Tibial artery (tissue), 4 donors: ENCODE results near the gene TFEB.

Experiments
- DNase-seq, 2 donors: peaks; one replicate each; pipeline ENCODE4 v3.0.0-alpha.2; 2019
- H3K27ac ChIP-seq, 2 donors: fragments of 200-600 bp; sonication (generic) in 1 of 2; 1 replicate in 1 of 2; 2 replicates in 1 of 2; pipeline ENCODE4 v1.5.1; 2018 to 2019; ENCODE audit warnings: mild to moderate bottlenecking in 1 of 2
- H3K27me3 ChIP-seq, 2 donors: fragments of 200-600 bp; sonication (generic) in 1 of 2; one replicate each; pipeline versions ENCODE4 v1.5.1 to v1.6.0; 2016 to 2019
- H3K36me3 ChIP-seq, 3 donors: fragments of 200-600 bp; sonication (generic) in 2 of 3; one replicate each; pipeline ENCODE4 v1.5.1; 2016 to 2019; ENCODE audit warnings: mild to moderate bottlenecking in 2 of 3
- H3K4me1 ChIP-seq, 4 donors: fragments of 200-600 bp; sonication (generic) in 2 of 4; 1 replicate in 3 of 4; 2 replicates in 1 of 4; pipeline ENCODE4 v1.5.1; 2016 to 2019
- H3K4me3 ChIP-seq, 2 donors: fragments of 200-600 bp; sonication (generic) in 1 of 2; 1 replicate in 1 of 2; 2 replicates in 1 of 2; pipeline ENCODE4 v1.5.1; 2018 to 2019; ENCODE audit warnings: mild to moderate bottlenecking in 2 of 2
- H3K9me3 ChIP-seq, 3 donors: fragments of 200-600 bp; sonication (generic) in 1 of 3; one replicate each; pipeline ENCODE4 v1.5.1; 2016 to 2019
- intact Hi-C: fragments of 100-400 bp; cut with DNase I; formaldehyde crosslinking; loops from one replicate; pipeline ENCODE4 v1.15.0; 2023; ENCODE audit warnings: low total_unique reads
- TF ChIP-seq, protein P1 (sequence below), 2 experiments: fragments of 200-600 bp in 1 of 2; fragments of 450-650 bp in 1 of 2; IDR thresholded peaks; one replicate each; pipeline ENCODE4 v1.5.1; 2017 to 2019; ENCODE audit warnings: antibody characterized with exemption in 2 of 2, mild to moderate bottlenecking in 1 of 2, moderate library complexity in 1 of 2

Gene TFEB

GRCh38 chr6:41697861-41698781 is 37.3 kb downstream of the TFEB start:
- DNase-seq = no peak

GRCh38 chr6:41696788-41697187 is 38.6 kb downstream of the TFEB start:
- Histone ChIP-seq H3K4me3 (no peak overlapping the region), H3K9me3 (no peaks in the 10 kb centered on the region), H3K27ac (no peak overlapping the region), H3K4me1 (peaks cover 0 to 14% (median 2%) of the 10 kb centered on the region in 4 donors), H3K36me3 (peaks cover 0 to 6% (median 0%) of the 10 kb centered on the region in 3 donors), H3K27me3 (no peaks in the 10 kb centered on the region)
- intact Hi-C loops = no loop called here
- no peak for DNase-seq
- TF ChIP-seq, protein P1, sequence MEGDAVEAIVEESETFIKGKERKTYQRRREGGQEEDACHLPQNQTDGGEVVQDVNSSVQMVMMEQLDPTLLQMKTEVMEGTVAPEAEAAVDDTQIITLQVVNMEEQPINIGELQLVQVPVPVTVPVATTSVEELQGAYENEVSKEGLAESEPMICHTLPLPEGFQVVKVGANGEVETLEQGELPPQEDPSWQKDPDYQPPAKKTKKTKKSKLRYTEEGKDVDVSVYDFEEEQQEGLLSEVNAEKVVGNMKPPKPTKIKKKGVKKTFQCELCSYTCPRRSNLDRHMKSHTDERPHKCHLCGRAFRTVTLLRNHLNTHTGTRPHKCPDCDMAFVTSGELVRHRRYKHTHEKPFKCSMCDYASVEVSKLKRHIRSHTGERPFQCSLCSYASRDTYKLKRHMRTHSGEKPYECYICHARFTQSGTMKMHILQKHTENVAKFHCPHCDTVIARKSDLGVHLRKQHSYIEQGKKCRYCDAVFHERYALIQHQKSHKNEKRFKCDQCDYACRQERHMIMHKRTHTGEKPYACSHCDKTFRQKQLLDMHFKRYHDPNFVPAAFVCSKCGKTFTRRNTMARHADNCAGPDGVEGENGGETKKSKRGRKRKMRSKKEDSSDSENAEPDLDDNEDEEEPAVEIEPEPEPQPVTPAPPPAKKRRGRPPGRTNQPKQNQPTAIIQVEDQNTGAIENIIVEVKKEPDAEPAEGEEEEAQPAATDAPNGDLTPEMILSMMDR (IDR thresholded peaks at IDR 0.05) = no peak

More at GRCh38 chr6:41697861-41698781, 37.3 kb downstream of the TFEB start:
- Histone ChIP-seq H3K4me3 (no peak overlapping the region), H3K27me3 (no peaks in the 10 kb centered on the region), H3K36me3 (peaks cover 0 to 6% (median 5%) of the 10 kb centered on the region in 3 donors), H3K27ac (no peak overlapping the region), H3K4me1 (peaks cover 0 to 14% (median 2%) of the 10 kb centered on the region in 4 donors), H3K9me3 (no peaks in the 10 kb centered on the region)
- intact Hi-C loops = no loop called here
- TF ChIP-seq, protein P1 (IDR thresholded peaks at IDR 0.05) = no peak

- DNase-seq = no peak
- Histone ChIP-seq H3K36me3 (peaks cover 4 to 10% (median 7%) of the 10 kb centered on the region in 3 donors), H3K4me3 (no peak overlapping the region), H3K9me3 (no peaks in the 10 kb centered on the region), H3K27me3 (no peaks in the 10 kb centered on the region), H3K4me1 (peaks cover 0 to 14% (median 2%) of the 10 kb centered on the region in 4 donors), H3K27ac (no peak overlapping the region)
- intact Hi-C loops = no loop called here
- TF ChIP-seq, protein P1 (IDR thresholded peaks at IDR 0.05) = no peak
Observed at GRCh38 chr6:41695825-41696224, 39.6 kb downstream of the TFEB start.

DNA sequence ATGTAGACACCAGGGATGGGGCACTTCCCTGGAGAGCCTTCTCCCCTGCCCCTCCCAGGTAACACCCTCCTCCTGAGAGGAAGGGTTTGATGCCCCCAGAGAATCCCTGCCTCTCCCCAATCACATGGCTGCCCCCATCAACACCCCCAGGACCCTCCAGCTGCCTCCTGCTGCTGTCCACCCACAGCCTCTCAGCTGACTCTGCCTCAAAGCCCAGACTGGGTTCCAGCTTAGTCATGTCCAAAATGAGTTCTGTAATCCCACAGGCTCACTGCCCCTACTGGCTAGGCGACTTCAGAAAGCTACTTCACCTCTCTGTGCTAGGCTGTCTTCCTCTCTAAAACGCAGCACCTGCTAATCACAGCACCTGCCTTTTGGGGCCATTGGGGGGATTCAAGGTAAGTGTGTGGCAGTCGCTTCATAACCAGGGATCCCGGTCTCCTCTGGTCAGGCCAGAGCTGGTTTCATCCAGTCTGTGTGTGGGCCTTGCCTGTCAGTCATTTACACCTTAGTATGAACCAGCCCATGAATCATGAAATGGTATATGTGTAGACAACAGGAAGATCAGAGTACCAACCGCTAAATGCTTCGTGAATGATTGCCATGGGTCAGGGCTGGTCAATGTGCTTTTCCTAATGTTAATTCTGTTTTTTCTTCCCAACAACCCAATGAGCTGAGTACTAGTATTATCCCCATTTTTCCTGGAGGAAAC is 40.4 kb downstream of the TFEB start:
- no peaks in the 10 kb centered on the region for H3K9me3 ChIP-seq
- H3K4me3 ChIP-seq = no peak overlapping the region
- TF ChIP-seq, protein P1 (IDR thresholded peaks at IDR 0.05) = no peak
- intact Hi-C loops = no loop called here
- no peaks in the 10 kb centered on the region for H3K27me3 ChIP-seq
- no peak overlapping the region for H3K27ac ChIP-seq
- H3K4me1 ChIP-seq = peaks cover 0 to 14% (median 2%) of the 10 kb centered on the region in 4 donors
- no peak for DNase-seq
- peaks cover 11 to 17% (median 16%) of the 10 kb centered on the region in 3 donors for H3K36me3 ChIP-seq

- intact Hi-C loops = no loop called here
- TF ChIP-seq, protein P1 (IDR thresholded peaks at IDR 0.05) = no peak
Observed at GRCh38 chr6:41693281-41694240, 41.8 kb downstream of the TFEB start.

More at GRCh38 chr6:41693281-41694240, 41.8 kb downstream of the TFEB start:
- Histone ChIP-seq H3K36me3 (peaks cover 11 to 28% (median 19%) of the 10 kb centered on the region in 3 donors), H3K4me3 (no peak overlapping the region), H3K27ac (no peak overlapping the region), H3K4me1 (peaks cover 0 to 14% (median 2%) of the 10 kb centered on the region in 4 donors), H3K9me3 (no peaks in the 10 kb centered on the region), H3K27me3 (no peaks in the 10 kb centered on the region)
- DNase-seq = no peak
